HCT116 (cell line): ENCODE data around the gene MEGF6. TPM values are rescaled to one million over a fixed set of nuclear protein-coding genes. Genes with fewer than 3 reads are reported as not detected.

Source experiments
- ATAC-seq: fragments of 200-7000 bp; cut with Tn5 transposase; 2 replicates; pipeline ENCODE4 v1.9.1; 2020; ENCODE audit warnings: mild to moderate bottlenecking, moderate library complexity
- BruUV-seq: library from RNA; stranded (reverse); fragments of 400-500 nt; replicated peaks from 2 replicates; lab custom pipeline; 2021; lab: Mats Ljungman, UMichigan
- CTCF ChIA-PET: fragments of 300-600 bp; sonication (Branson Sonifier 250); formaldehyde crosslinking; loops from one replicate; lab custom pipeline; 2021; ENCODE audit warnings: antibody characterized with exemption; lab: Charles Lee
- POLR2A ChIA-PET: fragments of 300-600, 350-600 bp; sonication (Branson Sonifier 250); formaldehyde crosslinking; loops from one replicate; lab custom pipeline; 2021; ENCODE audit warnings: antibody characterized with exemption; lab: Charles Lee
- RAD21 ChIA-PET, 2 experiments: fragments of 300-600 bp; sonication (Branson Sonifier 250); formaldehyde crosslinking; loops; one replicate each; lab custom pipeline; 2023; ENCODE audit warnings: low total read pairs in 2 of 2; ENCODE audit not compliant: uncharacterized antibody in 2 of 2, unreplicated experiment in 2 of 2, low non-redundant PET in 1 of 2; lab: Charles Lee
- DNase-seq: peaks from one replicate; pipeline ENCODE4 v3.0.0-alpha.2; 2010; ENCODE audit warnings: low read depth, low spot score
- H2AFZ ChIP-seq: fragments of 200-600 bp; shearing (Covaris generic), sonication (generic); 2 replicates; pipeline ENCODE4 v1.6.1; 2017; ENCODE audit warnings: low read depth, mixed run types, mixed read lengths, antibody characterized with exemption, low read length; ENCODE audit not compliant: poor library complexity, severe bottlenecking
- H3K27ac ChIP-seq: 2 replicates; pipeline ENCODE4 v1.5.1; 2012; ENCODE audit warnings: low read depth, low read length
- H3K27me3 ChIP-seq: fragments of 200-600 bp; sonication (generic); 2 replicates; pipeline ENCODE4 v1.6.1; 2016; ENCODE audit warnings: mixed run types, low read length, mixed read lengths; ENCODE audit not compliant: insufficient read depth
- H3K36me3 ChIP-seq, 2 experiments: fragments of 200-500 bp in 1 of 2; fragments of 200-600 bp in 1 of 2; sonication (Bioruptor generic) in 1 of 2; sonication (generic) in 1 of 2; 2 replicates each; pipeline versions ENCODE4 v1.5.1 to v1.6.1; 2014 to 2016; ENCODE audit warnings: low read length in 2 of 2, inconsistent platforms in 1 of 2, mixed read lengths in 1 of 2, mixed run types in 1 of 2; ENCODE audit not compliant: insufficient read depth in 2 of 2, control insufficient read depth in 1 of 2
- H3K4me1 ChIP-seq, 2 experiments: fragments of 200-600 bp in 1 of 2; sonication (generic) in 1 of 2; 2 replicates each; pipeline versions ENCODE4 v1.5.1 to v1.6.1; 2012 to 2017; ENCODE audit warnings: low read length in 2 of 2, inconsistent platforms in 1 of 2, mild to moderate bottlenecking in 1 of 2, mixed read lengths in 1 of 2, mixed run types in 1 of 2, moderate library complexity in 1 of 2; ENCODE audit not compliant: insufficient read depth in 2 of 2, control insufficient read depth in 1 of 2
- H3K4me2 ChIP-seq: fragments of 200-600 bp; sonication (generic); 2 replicates; pipeline ENCODE4 v1.6.1; 2017; ENCODE audit warnings: mixed run types, low read length, mixed read lengths
- H3K4me3 ChIP-seq, 2 experiments: fragments of 200-600 bp in 1 of 2; sonication (generic) in 1 of 2; replicated peaks in 1 of 2; 2 replicates each; pipeline ENCODE4 v1.5.1; 2011 to 2016; ENCODE audit warnings: low read length in 2 of 2, control low read depth in 1 of 2, low read depth in 1 of 2, mild to moderate bottlenecking in 1 of 2, mixed read lengths in 1 of 2, mixed run types in 1 of 2
- H3K79me2 ChIP-seq: fragments of 200-600 bp; sonication (generic); 2 replicates; pipeline ENCODE4 v1.6.1; 2017; ENCODE audit warnings: mild to moderate bottlenecking, mixed run types, low read length, moderate library complexity, mixed read lengths; ENCODE audit not compliant: insufficient read depth
- H3K9ac ChIP-seq: fragments of 200-600 bp; sonication (generic); 2 replicates; pipeline ENCODE4 v1.6.1; 2016; ENCODE audit warnings: low read length, mixed read lengths
- H3K9me2 ChIP-seq: fragments of 200-600 bp; sonication (generic), shearing (Covaris generic); 2 replicates; pipeline ENCODE4 v1.6.1; 2017; ENCODE audit warnings: mixed run types, mild to moderate bottlenecking, moderate library complexity; ENCODE audit not compliant: insufficient read depth
- H3K9me3 ChIP-seq, 2 experiments: fragments of 200-500 bp in 1 of 2; fragments of 200-600 bp in 1 of 2; sonication (Bioruptor generic) in 1 of 2; sonication (generic) in 1 of 2; 2 replicates each; pipeline ENCODE4 v1.6.1; 2014 to 2017; ENCODE audit warnings: low read length in 2 of 2, mixed read lengths in 2 of 2, inconsistent platforms in 1 of 2, low read depth in 1 of 2, mild to moderate bottlenecking in 1 of 2, mixed run types in 1 of 2, moderate library complexity in 1 of 2; ENCODE audit not compliant: control insufficient read depth in 1 of 2, insufficient read depth in 1 of 2
- H4K20me1 ChIP-seq: fragments of 200-600 bp; sonication (generic), shearing (Covaris generic); 2 replicates; pipeline ENCODE4 v1.6.1; 2017; ENCODE audit warnings: mixed run types, mild to moderate bottlenecking, moderate library complexity; ENCODE audit not compliant: insufficient read depth
- CEBPB ChIP-seq: IDR thresholded peaks from 2 replicates; pipeline ENCODE4 v1.6.1; 2012; ENCODE audit warnings: low read depth
- CTCF ChIP-seq, 3 experiments: fragments of 200-600 bp in 1 of 3; sonication (generic) in 1 of 3; IDR thresholded peaks in 2 of 3; conservative IDR thresholded peaks in 1 of 3; 2 replicates each; pipeline ENCODE4 v1.5.1; 2012 to 2017; ENCODE audit warnings: low read depth in 2 of 3, low read length in 2 of 3, antibody characterized with exemption in 1 of 3, borderline replicate concordance in 1 of 3, control low read depth in 1 of 3, mild to moderate bottlenecking in 1 of 3, mixed read lengths in 1 of 3, mixed run types in 1 of 3, moderate library complexity in 1 of 3; ENCODE audit not compliant: insufficient read depth in 1 of 3
- EGR1 ChIP-seq: IDR thresholded peaks from 2 replicates; pipeline ENCODE4 v1.6.1; 2012; ENCODE audit warnings: low read depth
- EZH2phosphoT487 ChIP-seq: fragments of 200-600 bp; IDR thresholded peaks from 2 replicates; pipeline ENCODE4 v1.6.1; 2018; ENCODE audit warnings: antibody characterized with exemption, borderline replicate concordance
- FOSL1 ChIP-seq: IDR thresholded peaks from 2 replicates; pipeline ENCODE4 v1.6.1; 2012; ENCODE audit warnings: low read depth
- MAX ChIP-seq: IDR thresholded peaks from 2 replicates; pipeline ENCODE4 v1.6.1; 2012
- POLR2A ChIP-seq: IDR thresholded peaks from 2 replicates; pipeline ENCODE4 v1.7.0; 2011; ENCODE audit warnings: borderline replicate concordance; ENCODE audit not compliant: insufficient read depth, insufficient read length; ENCODE audit errors: extremely low read depth
- POLR2AphosphoS5 ChIP-seq: IDR thresholded peaks from 2 replicates; pipeline ENCODE4 v1.6.1; 2011; ENCODE audit warnings: mild to moderate bottlenecking, low read depth, low read length, moderate library complexity
- SIN3A ChIP-seq: IDR thresholded peaks from 2 replicates; pipeline ENCODE4 v1.6.1; 2012; ENCODE audit warnings: low read depth
- SRF ChIP-seq: IDR thresholded peaks from 2 replicates; pipeline ENCODE4 v1.6.1; 2012; ENCODE audit warnings: low read depth
- TCF7L2 ChIP-seq: IDR thresholded peaks from 2 replicates; pipeline ENCODE4 v1.7.0; 2011; ENCODE audit warnings: borderline replicate concordance, inconsistent platforms; ENCODE audit not compliant: insufficient read depth, insufficient read length; ENCODE audit errors: extremely low read depth
- YY1 ChIP-seq: IDR thresholded peaks from 2 replicates; pipeline ENCODE4 v1.6.1; 2011; ENCODE audit warnings: low read length, low read depth, moderate library complexity, mild to moderate bottlenecking; ENCODE audit not compliant: insufficient replicate concordance; ENCODE audit errors: extremely low read depth
- ZFX ChIP-seq: fragments of 450-650 bp; IDR thresholded peaks from 2 replicates; pipeline ENCODE4 v1.6.1; 2017
- ZNF274 ChIP-seq: fragments of 200-500 bp; sonication (Bioruptor generic); IDR thresholded peaks from 2 replicates; pipeline ENCODE4 v1.6.1; 2014; ENCODE audit warnings: mild to moderate bottlenecking, low read depth, low read length, inconsistent platforms
- intact Hi-C: fragments of 100-400 bp; cut with micrococcal nuclease; formaldehyde crosslinking; loops from 2 replicates; pipeline ENCODE4 v1.10.0; 2022
- total RNA-seq: library from RNA; stranded (reverse); gene quantifications from one replicate; pipeline ENCODE4 v1.2.1, GENCODE V29; 2021; ENCODE audit not compliant: unreplicated experiment

MEGF6 gene
- total RNA-seq, 1 experiment from 2014 or later = 47.6 TPM

GRCh38 chr1:3509721-3510120, 101.6 kb downstream of the MEGF6 start (continued):
- TF ChIP-seq SRF (no peak), FOSL1 (no peak), POLR2AphosphoS5 (no peak)

GRCh38 chr1:3508757-3509415, 102.4 kb downstream of the MEGF6 start:
- Histone ChIP-seq H3K27me3 (no peaks in the 10 kb centered on the region), H3K4me1 (peaks cover 20 to 69% of the 10 kb centered on the region in 2 experiments), H3K79me2 (no peaks in the 10 kb centered on the region), H3K9ac (no peak overlapping the region; the same call in 1 of the 2 replicates), H3K36me3 (no peaks in the 10 kb centered on the region), H2AFZ (no peak overlapping the region), H3K4me2 (peak overlapping the region; percentile 78; the same call in 1 of the 2 replicates), H3K27ac (no peak overlapping the region; the same call in 1 of the 2 replicates), H4K20me1 (no peaks in the 10 kb centered on the region), H3K9me2 (no peaks in the 10 kb centered on the region), H3K4me3 (no peak overlapping the region), H3K9me3 (no peaks in the 10 kb centered on the region)
- CTCF ChIA-PET = no interaction called here
- intact Hi-C loops = no loop called here
- no TSS peak for BruUV-seq
- RAD21 ChIA-PET = no interaction called here
- ATAC-seq (no peak), DNase-seq (no peak)
- POLR2A ChIA-PET = no interaction called here
- TF ChIP-seq MAX = no peak

- ATAC-seq = no peak
- no TSS peak for BruUV-seq
- ChIA-PET CTCF (no interaction called here), RAD21 (no interaction called here), POLR2A (no interaction called here)
- Histone ChIP-seq H3K79me2 (no peaks in the 10 kb centered on the region), H3K9me3 (no peaks in the 10 kb centered on the region), H3K4me1 (peaks cover 21 to 79% of the 10 kb centered on the region in 2 experiments), H3K9me2 (no peaks in the 10 kb centered on the region), H3K36me3 (no peaks in the 10 kb centered on the region), H3K27me3 (no peaks in the 10 kb centered on the region), H2AFZ (no peak overlapping the region), H3K27ac (no peak overlapping the region), H4K20me1 (no peaks in the 10 kb centered on the region), H3K9ac (no peak overlapping the region), H3K4me2 (no peak overlapping the region), H3K4me3 (no peak overlapping the region)
- intact Hi-C loops = no loop called here
- DNase-seq = no peak
- TF ChIP-seq ZNF274 (no peak), SIN3A (no peak), POLR2AphosphoS5 (no peak), CEBPB (no peak), ZFX (no peak), POLR2A (no peak), EZH2phosphoT487 (no peak), FOSL1 (no peak), TCF7L2 (no peak), EGR1 (no peak), CTCF (IDR thresholded peaks at IDR 0.05 in 2 of 3, conservative IDR thresholded peaks at IDR 0.05 in 1 of 3; ENCODE audit: borderline replicate concordance in 1 of 3, insufficient read depth in 1 of 3, low read depth in 2 of 3, low read length in 2 of 3) (no peak), YY1 (no peak)
These were observed 103.6 kb downstream of the MEGF6 start for GRCh38 chr1:3507636-3508275.
